T-helper 1 cell treated with Interleukin-12 subunit alpha and Interleukin-12 subunit beta and Interleukin-4 antibody, amounts not matched to agents 30 μg/mL and 1 μg/mL, for 36 hours (primary cell): ENCODE measurements around the gene OR5A1.

Experiments used
- H3K27ac Mint-ChIP-seq: one replicate; pipeline ENCODE4 v1.8.0; 2021; ENCODE audit warnings: mild to moderate bottlenecking, mixed read lengths
- H3K27me3 Mint-ChIP-seq: one replicate; pipeline ENCODE4 v1.8.0; 2021; ENCODE audit warnings: low read depth, mixed read lengths
- H3K36me3 Mint-ChIP-seq: one replicate; pipeline ENCODE4 v1.8.0; 2021; ENCODE audit warnings: low read depth, mixed read lengths
- H3K4me1 Mint-ChIP-seq: one replicate; pipeline ENCODE4 v1.8.0; 2021; ENCODE audit warnings: low read depth, mixed read lengths
- H3K4me3 Mint-ChIP-seq: one replicate; pipeline ENCODE4 v1.8.0; 2021; ENCODE audit warnings: mild to moderate bottlenecking, moderate library complexity, mixed read lengths
- H3K9me3 Mint-ChIP-seq: one replicate; pipeline ENCODE4 v1.8.0; 2021; ENCODE audit warnings: mixed read lengths

Gene OR5A1

DNA sequence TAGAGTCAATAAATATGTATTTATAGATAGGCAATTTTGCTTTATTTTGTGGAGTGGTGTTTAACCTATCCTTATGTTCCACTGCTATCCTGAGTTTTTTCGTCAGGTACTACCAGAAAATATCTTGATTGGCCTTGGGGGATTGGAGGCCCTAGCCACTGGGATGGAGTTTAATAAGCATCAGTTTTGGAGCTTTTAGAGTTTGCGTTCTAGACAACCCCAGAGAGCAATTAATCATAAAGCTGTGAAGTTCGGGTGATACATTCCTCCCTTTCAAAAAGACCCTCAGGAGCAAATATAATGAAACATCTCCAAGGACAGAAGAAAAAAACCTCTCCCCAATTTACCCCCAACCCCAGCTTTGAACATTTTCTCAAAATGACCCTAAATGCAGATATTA, at the start of gene OR5A1:
OR5A1 (plus strand) TSS at position 301 of the 400 bp plus-strand sequence. CDS start 6,700 bp downstream, outside the sequence.
- Mint-ChIP-seq H3K9me3 (no peaks in the 10 kb centered on the region), H3K27ac (no peak within 1 kb of the TSS), H3K27me3 (peaks cover 12% of the 10 kb centered on the region), H3K4me1 (no peaks in the 10 kb centered on the region), H3K4me3 (no peak within 1 kb of the TSS), H3K36me3 (no peaks in the 10 kb centered on the region)

DNA sequence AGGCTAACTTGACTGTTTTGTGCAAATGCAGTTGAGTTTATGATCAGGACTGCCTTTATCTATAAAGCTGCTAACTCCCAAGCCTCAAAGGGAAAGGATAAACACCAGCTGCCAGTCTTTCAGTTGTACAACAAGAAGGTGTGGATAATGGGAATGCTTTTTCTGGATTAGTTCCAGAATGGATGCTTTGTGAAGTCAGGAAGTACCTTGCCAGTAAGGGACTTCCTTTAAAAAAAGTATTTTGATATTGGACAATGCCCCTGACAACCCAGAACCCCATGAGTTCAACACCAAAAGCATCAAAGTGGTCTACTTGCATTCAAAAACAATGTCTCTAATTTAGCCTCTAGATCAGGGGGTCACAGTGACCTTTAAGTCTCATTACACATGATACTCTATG, 42.1 kb upstream of the OR5A1 start:
- H3K27ac Mint-ChIP-seq = no peak overlapping the region
- H3K9me3 Mint-ChIP-seq = peaks cover 2% of the 10 kb centered on the region
- no peaks in the 10 kb centered on the region for H3K4me1 Mint-ChIP-seq
- no peaks in the 10 kb centered on the region for H3K27me3 Mint-ChIP-seq
- no peak overlapping the region for H3K4me3 Mint-ChIP-seq
- no peaks in the 10 kb centered on the region for H3K36me3 Mint-ChIP-seq

DNA sequence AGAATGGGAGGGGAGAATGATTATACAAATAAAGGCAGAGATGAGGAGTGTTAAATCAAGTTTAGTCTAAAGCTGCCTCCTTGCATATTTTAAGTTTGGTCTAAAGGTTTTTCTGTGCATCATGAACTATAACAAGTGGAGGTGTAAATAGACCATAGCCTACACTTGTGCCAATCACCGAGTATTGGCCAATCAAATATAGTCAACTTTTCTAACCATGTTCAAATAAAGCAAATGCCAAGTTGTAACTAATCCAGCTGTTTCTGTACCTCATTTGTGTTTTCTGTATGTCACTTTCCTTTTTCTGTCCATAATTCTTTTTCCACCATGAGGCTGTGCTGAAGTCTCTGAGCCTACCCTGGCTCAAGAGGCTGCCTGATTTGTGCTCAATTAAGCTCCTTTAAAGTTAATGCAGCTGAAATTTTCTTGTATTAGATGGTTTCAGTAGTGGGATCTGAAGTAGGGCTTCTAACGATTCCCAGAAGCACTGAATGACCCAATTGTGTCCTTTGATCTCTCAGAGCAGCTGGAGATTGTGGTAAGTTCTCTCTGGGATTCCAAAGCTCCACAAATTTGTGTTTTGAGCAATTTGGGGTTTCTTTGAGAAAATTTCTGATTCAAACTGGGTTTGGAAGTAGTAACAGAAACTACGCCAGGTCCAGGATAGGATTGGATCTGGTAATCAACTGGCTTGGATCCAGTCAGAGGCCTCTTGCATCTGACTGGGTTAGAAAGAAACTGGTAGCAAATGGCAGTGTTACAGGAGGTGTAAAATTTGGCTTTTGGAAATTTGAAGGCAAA, 35.6 kb upstream of the OR5A1 start:
- Mint-ChIP-seq H3K27ac (no peak overlapping the region), H3K27me3 (no peaks in the 10 kb centered on the region), H3K36me3 (no peaks in the 10 kb centered on the region), H3K9me3 (peaks cover 17% of the 10 kb centered on the region), H3K4me1 (no peaks in the 10 kb centered on the region), H3K4me3 (no peak overlapping the region)

DNA sequence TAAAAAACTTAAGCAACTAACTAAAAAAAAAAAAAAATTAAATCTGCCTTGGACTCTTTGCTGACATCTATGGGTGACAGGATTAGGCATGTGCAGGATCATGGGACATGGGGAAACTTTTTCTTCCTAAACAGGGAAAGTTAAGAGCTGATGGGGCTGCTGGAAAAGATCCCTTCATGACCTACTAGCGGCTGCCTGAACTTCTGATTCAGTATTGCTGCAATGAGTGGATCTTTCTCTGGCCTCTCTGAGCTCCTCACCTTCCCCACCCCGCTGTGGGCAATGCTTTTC, 35.1 kb upstream of the OR5A1 start:
- H3K36me3 Mint-ChIP-seq = no peaks in the 10 kb centered on the region
- no peaks in the 10 kb centered on the region for H3K4me1 Mint-ChIP-seq
- H3K9me3 Mint-ChIP-seq = peaks cover 22% of the 10 kb centered on the region
- no peak overlapping the region for H3K4me3 Mint-ChIP-seq
- H3K27ac Mint-ChIP-seq = no peak overlapping the region
- no peaks in the 10 kb centered on the region for H3K27me3 Mint-ChIP-seq

DNA sequence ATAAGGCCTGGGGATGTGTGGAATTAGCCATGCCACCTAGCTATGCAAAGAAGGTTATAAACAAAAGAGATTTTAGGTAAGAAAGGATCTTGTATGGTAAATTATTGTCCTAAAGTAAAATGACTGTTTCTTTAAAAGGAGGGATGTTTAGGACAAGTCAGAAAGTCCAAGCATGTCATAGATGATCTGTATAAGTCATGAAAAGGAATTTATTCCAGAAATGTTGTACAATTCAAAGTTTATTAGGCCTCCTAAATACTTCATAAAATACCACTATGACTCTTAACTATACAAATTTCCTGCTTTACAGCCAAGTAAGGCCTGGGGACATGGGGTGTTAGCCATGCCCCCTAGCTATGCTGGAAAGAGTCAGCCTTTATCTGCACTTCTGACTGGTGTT, 32.7 kb upstream of the OR5A1 start:
- Mint-ChIP-seq H3K36me3 (no peaks in the 10 kb centered on the region), H3K4me3 (no peak overlapping the region), H3K27me3 (no peaks in the 10 kb centered on the region), H3K4me1 (no peaks in the 10 kb centered on the region), H3K27ac (no peak overlapping the region), H3K9me3 (peaks cover 22% of the 10 kb centered on the region)

DNA sequence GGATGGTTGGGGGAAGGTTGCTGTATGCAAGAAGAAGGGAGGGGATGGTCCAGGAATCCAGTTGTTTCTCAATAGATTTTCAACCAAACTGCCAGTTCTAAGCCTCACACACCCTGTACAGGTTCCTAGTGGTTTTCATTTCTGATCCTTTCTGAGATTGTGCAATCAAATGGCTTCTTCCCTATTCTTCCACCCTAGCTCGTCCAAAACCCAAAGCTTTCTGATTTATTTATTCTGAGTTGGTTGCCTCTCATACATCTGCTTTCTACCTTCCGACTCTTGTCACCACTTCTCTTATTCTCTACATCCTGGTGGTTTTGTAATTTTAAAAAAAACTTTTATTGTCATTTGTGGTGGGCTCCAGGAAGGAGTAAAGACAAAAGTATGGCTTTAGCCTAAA, 22.6 kb upstream of the OR5A1 start:
- H3K27me3 Mint-ChIP-seq = peaks cover 15% of the 10 kb centered on the region

DNA sequence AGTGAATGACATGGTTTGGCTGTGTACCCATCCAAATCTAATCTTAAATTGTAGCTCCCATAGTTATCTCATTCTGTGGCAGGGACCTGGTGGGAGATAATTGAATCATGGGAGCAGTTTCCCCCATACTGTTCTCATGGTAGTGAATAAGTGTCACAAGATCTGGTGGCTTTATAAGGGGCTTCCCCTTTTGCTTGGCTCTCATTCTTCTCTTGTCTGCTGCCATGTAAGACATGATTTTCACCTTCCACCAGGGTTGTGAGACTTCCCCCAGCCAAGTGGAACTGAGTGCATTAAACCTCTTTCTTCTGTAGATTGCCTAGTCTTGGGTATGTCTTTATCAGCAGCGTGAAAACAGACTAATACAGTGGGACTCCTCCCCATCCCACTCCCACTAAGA, 21.2 kb upstream of the OR5A1 start:
- Mint-ChIP-seq H3K4me1 (no peaks in the 10 kb centered on the region), H3K27me3 (peaks cover 15% of the 10 kb centered on the region), H3K27ac (no peak overlapping the region), H3K9me3 (peaks cover 8% of the 10 kb centered on the region), H3K36me3 (no peaks in the 10 kb centered on the region), H3K4me3 (no peak overlapping the region)

More for the DNA sequence above, 22.6 kb upstream of the OR5A1 start:
- Mint-ChIP-seq H3K36me3 (no peaks in the 10 kb centered on the region), H3K4me1 (no peaks in the 10 kb centered on the region), H3K9me3 (peaks cover 12% of the 10 kb centered on the region), H3K27ac (no peak overlapping the region), H3K4me3 (no peak overlapping the region)

DNA sequence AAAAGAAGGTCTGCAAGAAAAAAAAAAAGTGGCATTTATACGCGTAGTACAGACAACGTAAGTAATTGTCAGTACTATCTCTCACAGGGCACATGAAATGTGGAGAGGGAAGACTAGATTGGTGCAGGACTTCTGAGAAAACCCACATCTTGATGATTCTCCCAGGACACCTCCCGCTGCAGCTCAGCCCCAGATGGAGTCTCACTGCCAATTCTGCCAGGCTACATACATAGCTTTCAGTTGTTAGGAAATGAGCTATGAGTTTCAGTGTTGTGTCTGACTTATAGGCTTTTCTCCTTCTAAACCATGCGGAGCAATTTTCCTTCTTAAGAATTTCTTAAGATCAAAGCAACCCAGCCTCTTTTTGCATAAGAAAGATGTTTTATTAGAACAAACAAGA, 19.7 kb upstream of the OR5A1 start:
- Mint-ChIP-seq H3K4me1 (no peaks in the 10 kb centered on the region), H3K27me3 (peaks cover 15% of the 10 kb centered on the region), H3K9me3 (no peaks in the 10 kb centered on the region), H3K36me3 (no peaks in the 10 kb centered on the region), H3K4me3 (no peak overlapping the region), H3K27ac (no peak overlapping the region)

DNA sequence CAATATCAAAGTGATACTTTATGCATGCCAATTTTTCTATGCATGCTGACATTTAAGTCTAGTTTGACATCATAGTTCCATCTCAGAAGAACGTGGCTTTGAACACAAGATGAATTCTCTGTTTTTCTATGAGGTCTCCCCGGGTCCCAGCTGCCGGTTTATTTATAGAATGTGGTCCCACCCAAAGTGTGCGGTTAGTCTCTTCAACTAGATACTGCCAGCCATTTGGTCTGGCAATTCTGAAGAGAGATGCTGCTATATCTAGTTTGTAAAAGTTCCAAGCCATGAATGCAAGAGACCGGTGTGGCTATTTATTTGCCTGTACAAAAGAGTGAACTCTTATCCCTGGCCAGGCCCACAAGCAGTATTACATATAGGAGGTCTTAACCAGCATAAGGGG, 19.2 kb upstream of the OR5A1 start:
- no peaks in the 10 kb centered on the region for H3K36me3 Mint-ChIP-seq
- H3K4me3 Mint-ChIP-seq = no peak overlapping the region
- no peak overlapping the region for H3K27ac Mint-ChIP-seq
- no peaks in the 10 kb centered on the region for H3K9me3 Mint-ChIP-seq
- no peaks in the 10 kb centered on the region for H3K4me1 Mint-ChIP-seq
- H3K27me3 Mint-ChIP-seq = peaks cover 15% of the 10 kb centered on the region

DNA sequence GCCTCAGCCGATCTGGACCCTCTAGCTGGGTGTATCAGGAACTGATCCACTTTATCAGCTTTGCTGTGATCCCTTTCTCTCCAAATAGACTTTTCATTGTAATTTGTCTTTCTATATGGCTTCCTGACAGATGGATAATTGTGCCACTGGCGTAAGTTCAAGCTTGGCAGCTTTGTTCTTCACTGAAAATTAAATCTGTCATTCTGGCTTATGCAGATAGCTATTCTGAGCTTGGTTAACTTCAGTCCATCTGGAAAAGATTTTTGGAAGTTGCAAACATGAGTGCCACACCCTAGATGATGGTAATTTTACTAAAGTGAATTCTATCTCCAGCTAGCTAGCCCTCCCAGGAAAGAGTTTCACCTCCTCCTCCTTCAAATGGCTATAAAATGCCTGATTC, 18.1 kb upstream of the OR5A1 start:
- no peaks in the 10 kb centered on the region for H3K36me3 Mint-ChIP-seq
- H3K27me3 Mint-ChIP-seq = peaks cover 15% of the 10 kb centered on the region
- no peak overlapping the region for H3K27ac Mint-ChIP-seq

DNA sequence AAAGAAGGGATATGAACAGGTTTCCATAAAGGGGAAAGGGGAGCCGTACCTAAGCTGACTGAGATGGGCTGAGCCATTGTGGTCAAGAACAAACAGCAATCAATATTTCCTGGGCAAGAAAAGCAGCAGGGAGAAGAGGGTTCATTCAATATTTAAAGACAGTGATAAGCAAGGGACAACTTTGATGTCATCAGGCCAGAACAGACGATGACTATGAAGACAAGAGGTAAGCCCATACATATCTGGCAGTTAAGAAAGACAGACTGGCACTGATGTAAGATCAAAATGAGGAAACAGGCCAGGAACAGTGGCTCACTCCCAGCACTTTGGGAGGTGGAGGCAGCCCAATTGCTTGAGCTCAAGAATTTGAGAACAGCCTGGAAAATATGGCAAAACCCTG, 12.4 kb upstream of the OR5A1 start:
- no peak overlapping the region for H3K4me3 Mint-ChIP-seq
- no peaks in the 10 kb centered on the region for H3K36me3 Mint-ChIP-seq
- H3K27ac Mint-ChIP-seq = no peak overlapping the region
- no peaks in the 10 kb centered on the region for H3K9me3 Mint-ChIP-seq
- peaks cover 3% of the 10 kb centered on the region for H3K4me1 Mint-ChIP-seq
- peaks cover 7% of the 10 kb centered on the region for H3K27me3 Mint-ChIP-seq

More for the DNA sequence above, 18.1 kb upstream of the OR5A1 start:
- H3K9me3 Mint-ChIP-seq = no peaks in the 10 kb centered on the region
- H3K4me3 Mint-ChIP-seq = no peak overlapping the region
- H3K4me1 Mint-ChIP-seq = peaks cover 3% of the 10 kb centered on the region

DNA sequence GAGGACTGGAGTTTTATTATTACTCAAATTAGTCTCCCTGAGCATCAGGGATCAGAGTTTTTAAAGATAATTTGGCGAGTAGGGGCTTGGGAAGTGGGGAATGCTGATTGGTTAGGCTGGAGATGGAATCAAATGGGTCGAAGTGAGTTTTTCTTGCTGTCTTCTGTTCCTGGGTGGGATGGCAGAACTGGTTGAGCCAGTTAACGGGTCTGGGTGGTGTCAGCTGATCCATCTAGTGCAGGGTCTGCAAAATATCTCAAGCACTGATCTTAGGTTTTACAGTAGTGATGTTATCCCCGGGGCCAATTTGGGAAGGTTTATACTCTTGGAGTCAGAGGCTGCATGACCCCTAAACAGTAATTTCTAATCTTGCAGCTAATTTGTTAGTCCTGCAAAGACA, 11.1 kb upstream of the OR5A1 start:
- no peaks in the 10 kb centered on the region for H3K36me3 Mint-ChIP-seq
- no peak overlapping the region for H3K4me3 Mint-ChIP-seq
- peaks cover 10% of the 10 kb centered on the region for H3K27me3 Mint-ChIP-seq
- no peaks in the 10 kb centered on the region for H3K9me3 Mint-ChIP-seq
- peaks cover 3% of the 10 kb centered on the region for H3K4me1 Mint-ChIP-seq
- H3K27ac Mint-ChIP-seq = no peak overlapping the region

DNA sequence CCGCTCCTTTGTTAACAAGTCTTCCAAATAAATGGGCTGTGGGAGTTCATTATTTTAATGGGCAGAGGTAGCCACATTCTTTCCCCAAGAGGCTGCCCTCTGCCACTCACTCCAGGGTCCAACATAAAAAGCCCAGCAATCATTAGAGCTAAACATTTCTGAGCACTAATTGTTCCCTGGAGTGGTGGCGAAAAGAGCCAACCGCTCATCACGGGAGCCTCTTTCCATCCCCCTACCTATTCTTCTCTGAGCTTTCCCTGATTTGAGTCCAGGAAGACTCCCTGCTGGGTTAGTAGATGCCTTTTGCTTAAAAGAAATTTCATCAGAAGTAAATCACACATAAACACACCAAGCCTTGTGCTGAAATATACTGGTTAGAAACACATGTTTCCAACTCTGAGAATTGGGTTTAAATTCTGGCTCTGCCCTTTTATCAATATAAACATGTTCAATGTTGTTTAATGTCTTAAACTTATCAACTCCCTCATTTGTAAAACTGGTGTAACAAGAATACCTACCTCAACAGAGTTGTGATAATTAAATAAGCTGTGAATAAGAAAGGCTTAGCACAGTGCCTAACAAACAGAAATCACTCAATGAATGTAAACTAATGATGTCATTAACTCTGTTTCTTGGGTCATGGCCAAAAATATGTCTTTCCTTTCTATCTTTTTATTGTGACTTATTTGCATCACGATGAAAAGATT, 9.8 kb upstream of the OR5A1 start, which contains the start of gene OR5A2:
OR5A2 (minus strand) TSS at position 53 of the 707 bp plus-strand sequence. CDS start 3,460 bp downstream, outside the sequence.
- Mint-ChIP-seq H3K36me3 (no peaks in the 10 kb centered on the region), H3K4me3 (no peak within 1 kb of the TSS)

DNA sequence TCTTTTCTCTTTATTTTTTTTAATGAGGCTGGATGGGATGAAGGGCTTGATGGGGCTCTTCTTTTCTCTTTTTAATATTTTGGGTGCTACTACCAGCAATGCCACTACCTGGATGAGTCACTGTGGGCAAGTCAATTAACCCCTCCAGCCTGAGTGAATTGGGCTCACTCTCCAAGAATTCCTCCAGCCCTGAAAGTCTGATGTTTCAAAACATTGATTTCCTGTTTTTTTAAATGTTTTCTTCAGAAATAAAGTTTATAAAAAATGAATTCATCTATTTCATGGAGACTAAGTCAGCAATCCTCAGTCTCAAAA, 9.2 kb upstream of the OR5A1 start:
- H3K9me3 Mint-ChIP-seq = no peaks in the 10 kb centered on the region
- peaks cover 3% of the 10 kb centered on the region for H3K4me1 Mint-ChIP-seq
- no peak overlapping the region for H3K27ac Mint-ChIP-seq
- no peaks in the 10 kb centered on the region for H3K36me3 Mint-ChIP-seq
- H3K27me3 Mint-ChIP-seq = peaks cover 14% of the 10 kb centered on the region
- no peak overlapping the region for H3K4me3 Mint-ChIP-seq

More for the DNA sequence above, 9.8 kb upstream of the OR5A1 start, which contains the start of gene OR5A2:
- H3K4me1 Mint-ChIP-seq = peaks cover 3% of the 10 kb centered on the region
- no peak within 1 kb of the TSS for H3K27ac Mint-ChIP-seq
- H3K9me3 Mint-ChIP-seq = no peaks in the 10 kb centered on the region
- peaks cover 11% of the 10 kb centered on the region for H3K27me3 Mint-ChIP-seq

DNA sequence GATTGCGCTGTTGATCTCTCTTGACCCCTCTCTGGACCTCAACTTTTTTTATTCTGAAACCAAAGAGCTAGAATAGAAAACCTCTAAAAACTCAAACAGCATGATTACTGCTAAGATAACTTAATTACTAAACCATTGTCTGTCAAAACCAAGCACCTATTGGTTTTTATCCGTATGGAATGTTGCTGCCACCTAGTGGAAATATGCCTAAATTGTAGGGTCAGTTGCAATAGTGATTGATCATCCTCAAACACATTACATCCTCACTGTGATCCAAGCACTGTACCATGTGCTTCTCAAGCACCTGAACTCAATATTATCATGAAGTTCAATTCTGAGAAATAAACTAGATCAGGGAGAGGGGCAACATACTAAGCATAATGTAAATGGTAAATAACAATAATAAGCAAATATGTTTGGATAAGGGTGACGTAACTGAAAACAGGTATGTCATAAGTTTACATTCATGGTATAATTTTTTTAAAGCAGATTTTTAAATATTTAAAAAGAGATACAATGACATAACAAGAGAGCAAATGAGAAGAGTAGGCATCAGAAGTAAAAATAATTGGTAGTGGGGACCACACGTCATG, 6.2 kb upstream of the OR5A1 start:
- H3K4me1 Mint-ChIP-seq = no peaks in the 10 kb centered on the region
- H3K36me3 Mint-ChIP-seq = no peaks in the 10 kb centered on the region
- H3K27me3 Mint-ChIP-seq = peaks cover 23% of the 10 kb centered on the region
- no peak overlapping the region for H3K27ac Mint-ChIP-seq
- H3K9me3 Mint-ChIP-seq = no peaks in the 10 kb centered on the region
- H3K4me3 Mint-ChIP-seq = no peak overlapping the region
